ENCODE measurements around the gene LBX2. TPM values are rescaled to one million over a fixed set of nuclear protein-coding genes. Genes with fewer than 3 reads are reported as not detected.
"Not testable (repeated sequence)": the region's sequence is repeated elsewhere in the genome, so short reads cannot be mapped to it uniquely, and the experiment has no call there.

The LBX2 gene
- total and polyA plus RNA-seq, 9 of the 15 experiments (the other 6 are each of a cell fraction or from before 2014, with no cell fraction given) = 0.39 to 6.2 (median 1.8) TPM; not detected in 1

DNA sequence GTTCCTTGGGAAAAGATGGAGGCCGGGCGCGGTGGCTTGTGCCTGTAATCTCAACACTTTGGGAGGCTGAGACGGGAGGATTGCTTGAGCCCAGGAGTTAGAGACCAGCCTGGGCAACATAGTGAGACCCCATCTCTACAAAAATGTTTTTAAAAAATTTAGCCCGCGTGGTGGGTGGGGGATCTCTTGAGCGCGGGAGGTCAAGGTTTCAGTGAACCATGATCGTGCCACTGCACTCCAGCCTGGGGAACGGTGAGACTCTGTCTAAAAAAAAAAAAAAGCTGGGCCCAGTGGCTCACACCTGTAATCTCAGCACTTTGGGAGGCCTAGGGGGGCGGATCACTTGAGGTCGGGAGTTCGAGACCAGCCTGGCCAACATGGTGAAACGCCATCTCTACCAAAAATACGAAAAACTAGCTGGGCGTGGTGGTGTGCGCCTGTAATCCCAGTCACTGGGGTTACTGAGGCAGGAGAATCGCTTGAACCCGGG is 15.7 kb downstream of the LBX2 start:
- DNase-seq (ENCODE audit: extremely low read depth in 1 of 4, low spot score in 3 of 4); H3K27ac ChIP-seq (ENCODE audit: extremely low read depth, low read depth, low read length); H3K27me3 ChIP-seq (ENCODE audit: control insufficient read depth in 2 of 2, insufficient read depth in 2 of 2, low read length in 2 of 2); FAIRE-seq; BruUV-seq (replicated peaks); H3K9me3 ChIP-seq (replicated peaks; ENCODE audit: control insufficient read depth, insufficient read depth, low read depth, low read length); ATAC-seq; H4K20me1 ChIP-seq (replicated peaks; ENCODE audit: control insufficient read depth, insufficient read depth, low read length); in situ Hi-C loops (cut with MboI); H3K9me1 ChIP-seq (ENCODE audit: control insufficient read depth, insufficient read depth, low read length): not testable (repeated sequence)
- intact Hi-C loops (cut with micrococcal nuclease) = loop anchor here (1.0 to 2.0 kb wide), 5 partner anchors 20 to 104 kb away; partner anchors contain the start of genes AUP1, HTRA2 and INO80B
- TF ChIP-seq ZNF121 (CRISPR knock-in tag; conservative IDR thresholded peaks at IDR 0.05) (peak; percentile 97), RBM25 (IDR thresholded peaks at IDR 0.05; ENCODE audit: low read depth, low read length, severe bottlenecking) (peak; percentile 70), RCOR1 (IDR thresholded peaks at IDR 0.05; ENCODE audit: borderline replicate concordance in 1 of 2, low read depth in 2 of 2, low read length in 2 of 2) (peak in 1 of 2 experiments; percentile 3; a peak in 1 of 4 replicates), BCOR (IDR thresholded peaks at IDR 0.05) (peak; percentile 56; the same call in 1 of the 2 replicates), SMARCA5 (IDR thresholded peaks at IDR 0.05) (peak; percentile 56; the same call in 1 of the 2 replicates), KDM1A (IDR thresholded peaks at IDR 0.05) (peak; percentile 51 to 65; a peak in 1 of 4 replicates)
- peaks cover 8 to 23% of the 10 kb centered on the region in 2 experiments; a peak in 4 of 5 replicates for H3K4me1 ChIP-seq (replicated peaks in 1 of 2; ENCODE audit: control insufficient read depth in 2 of 2, insufficient read depth in 2 of 2, low read length in 2 of 2)
- POLR2A ChIA-PET = interaction anchor here (0.9 to 3.9 kb wide), 5 partner anchors 11 to 106 kb away, joined by 4 to 28 read pairs (median 5); partner anchors contain the start of genes AUP1, HTRA2 and MRPL53
- peaks cover 31% of the 10 kb centered on the region for H3K36me3 ChIP-seq (ENCODE audit: control insufficient read depth, insufficient read depth, low read length)
- CTCF ChIA-PET (ENCODE audit: low intra/inter-chr PET ratio) = interaction anchor here (0.6 to 2.0 kb wide), 4 partner anchors 48 to 104 kb away, joined by 4 to 12 read pairs (median 5); no protein-coding TSS in a partner anchor
- H3K79me2 ChIP-seq (ENCODE audit: control insufficient read depth, insufficient read depth, low read length) = peaks cover 32% of the 10 kb centered on the region
- peak overlapping the region; percentile 99 for H3K4me2 ChIP-seq (ENCODE audit: insufficient read depth, low read length)
- peak overlapping the region; percentile 100 for H2AFZ ChIP-seq (ENCODE audit: low read depth, low read length)
- H3K4me3 ChIP-seq = peak overlapping the region; percentile 86
- WGBS (ENCODE audit: insufficient coverage, low coverage, missing lambda C conversion rate) = 35% methylated on average over 18 of the region's 19 CpGs
- peak overlapping the region; percentile 83 to 93; a peak in 3 of 4 replicates for H3K9ac ChIP-seq (ENCODE audit: insufficient read depth in 1 of 2, low read depth in 2 of 2, low read length in 2 of 2)

Data from K562 (cell line).